ENCODE measurements around the gene GRK6.

Gene GRK6

GRCh38 chr5:177397875-177398390, 28.5 kb upstream of the GRK6 start:
- peaks cover 46% of the 10 kb centered on the region for H3K27me3 ChIP-seq (replicated peaks; ENCODE audit: insufficient read depth, low read length)
- H3K36me3 ChIP-seq (replicated peaks; ENCODE audit: insufficient read depth, low read length): no peaks in the 10 kb centered on the region
- no peak overlapping the region for H3K27ac ChIP-seq (ENCODE audit: low read length)
- no peak overlapping the region for H3K4me2 ChIP-seq (ENCODE audit: low read depth, low read length)
- H3K9ac ChIP-seq (ENCODE audit: low read length): no peak overlapping the region
- H3K79me2 ChIP-seq (ENCODE audit: low read length): no peaks in the 10 kb centered on the region
- H3K9me2 ChIP-seq (replicated peaks; ENCODE audit: insufficient read depth, low read length): no peaks in the 10 kb centered on the region
- no peak for DNase-seq
- TF ChIP-seq CTCF (IDR thresholded peaks at IDR 0.05; ENCODE audit: low read length): no peak
- no peak for TF ChIP-seq EZH2 (optimal IDR thresholded peaks at IDR 0.05; ENCODE audit: low read depth, low read length)
- TF ChIP-seq EZH2phosphoT487 (IDR thresholded peaks at IDR 0.05; ENCODE audit: low read length): no peak
- H3F3A ChIP-seq (ENCODE audit: insufficient read depth, low read length): peaks cover 1% of the 10 kb centered on the region; the same call in 1 of the 2 replicates
- no peaks in the 10 kb centered on the region for H4K20me1 ChIP-seq (ENCODE audit: insufficient read depth, low read length)
- peaks cover 3% of the 10 kb centered on the region; the same call in 1 of the 2 replicates for H3K4me1 ChIP-seq (ENCODE audit: low read length)
- H3K4me3 ChIP-seq (ENCODE audit: low read length): no peak overlapping the region
- no peak overlapping the region for H2AFZ ChIP-seq (ENCODE audit: low read length)
- H3K9me3 ChIP-seq (replicated peaks; ENCODE audit: insufficient read depth, low read length): no peaks in the 10 kb centered on the region

GRCh38 chr5:177399997-177400868, 26.2 kb upstream of the GRK6 start, which contains the start of gene PFN3:
TSS of gene PFN3 (minus strand) at chr5:177400661. CDS start at chr5:177400576, 85 bp downstream.
- H3K79me2 ChIP-seq (ENCODE audit: low read length): no peaks in the 10 kb centered on the region
- no peak for DNase-seq
- H3F3A ChIP-seq (ENCODE audit: insufficient read depth, low read length): peaks cover 9% of the 10 kb centered on the region; the same call in 1 of the 2 replicates
- peaks cover 49% of the 10 kb centered on the region for H3K27me3 ChIP-seq (replicated peaks; ENCODE audit: insufficient read depth, low read length)
- no peaks in the 10 kb centered on the region for H3K9me3 ChIP-seq (replicated peaks; ENCODE audit: insufficient read depth, low read length)
- H3K9me2 ChIP-seq (replicated peaks; ENCODE audit: insufficient read depth, low read length): no peaks in the 10 kb centered on the region
- no peak within 1 kb of the TSS for H3K4me3 ChIP-seq (ENCODE audit: low read length)
- H3K9ac ChIP-seq (ENCODE audit: low read length): no peak within 1 kb of the TSS
- no peak for TF ChIP-seq CTCF (IDR thresholded peaks at IDR 0.05; ENCODE audit: low read length)
- no peak for TF ChIP-seq EZH2phosphoT487 (IDR thresholded peaks at IDR 0.05; ENCODE audit: low read length)
- no peak for TF ChIP-seq EZH2 (optimal IDR thresholded peaks at IDR 0.05; ENCODE audit: low read depth, low read length)
- H3K27ac ChIP-seq (ENCODE audit: low read length): no peak within 1 kb of the TSS
- no peak within 1 kb of the TSS for H2AFZ ChIP-seq (ENCODE audit: low read length)
- H4K20me1 ChIP-seq (ENCODE audit: insufficient read depth, low read length): no peaks in the 10 kb centered on the region
- H3K4me2 ChIP-seq (ENCODE audit: low read depth, low read length): no peak within 1 kb of the TSS
- H3K4me1 ChIP-seq (ENCODE audit: low read length): peaks cover 16% of the 10 kb centered on the region
- no peaks in the 10 kb centered on the region for H3K36me3 ChIP-seq (replicated peaks; ENCODE audit: insufficient read depth, low read length)

GRCh38 chr5:177402271-177403043, 24.0 kb upstream of the GRK6 start:
- Histone ChIP-seq H3K9me3 (replicated peaks; ENCODE audit: insufficient read depth, low read length) (no peaks in the 10 kb centered on the region), H3K36me3 (replicated peaks; ENCODE audit: insufficient read depth, low read length) (no peaks in the 10 kb centered on the region), H3K4me3 (ENCODE audit: low read length) (peak overlapping the region; percentile 78), H3K4me1 (ENCODE audit: low read length) (peaks cover 17% of the 10 kb centered on the region), H3K27ac (ENCODE audit: low read length) (no peak overlapping the region), H3K9ac (ENCODE audit: low read length) (no peak overlapping the region; the same call in 1 of the 2 replicates), H2AFZ (ENCODE audit: low read length) (peak overlapping the region; percentile 96), H4K20me1 (ENCODE audit: insufficient read depth, low read length) (no peaks in the 10 kb centered on the region), H3K9me2 (replicated peaks; ENCODE audit: insufficient read depth, low read length) (no peaks in the 10 kb centered on the region), H3K4me2 (ENCODE audit: low read depth, low read length) (peak overlapping the region; percentile 100), H3K79me2 (ENCODE audit: low read length) (no peaks in the 10 kb centered on the region), H3F3A (ENCODE audit: insufficient read depth, low read length) (peaks cover 9% of the 10 kb centered on the region; the same call in 1 of the 2 replicates), H3K27me3 (replicated peaks; ENCODE audit: insufficient read depth, low read length) (peaks cover 34% of the 10 kb centered on the region)
- no peak for DNase-seq
- TF ChIP-seq EZH2 (optimal IDR thresholded peaks at IDR 0.05; ENCODE audit: low read depth, low read length): no peak
- peak; percentile 13; the same call in 1 of the 2 replicates for TF ChIP-seq CTCF (IDR thresholded peaks at IDR 0.05; ENCODE audit: low read length)
- TF ChIP-seq EZH2phosphoT487 (IDR thresholded peaks at IDR 0.05; ENCODE audit: low read length): no peak
